Neuronal stem cell (in vitro differentiated cells): ENCODE measurements around the gene ZNF799.
A peak's percentile ranks its signal among the peaks of the same experiment; 100 is the strongest.
"Not testable (repeated sequence)": the region's sequence is repeated elsewhere in the genome, so short reads cannot be mapped to it uniquely, and the experiment has no call there.

Experiments
- DNase-seq: peaks from one replicate; pipeline ENCODE4 v3.0.0-alpha.2; 2013; ENCODE audit warnings: low spot score
- H2AFZ ChIP-seq: one replicate; pipeline ENCODE4 v1.6.1; 2013; ENCODE audit warnings: mild to moderate bottlenecking, low read length, inconsistent platforms
- H2AK5ac ChIP-seq: 2 replicates; pipeline ENCODE4 v1.6.1; 2013; ENCODE audit warnings: low read depth, mild to moderate bottlenecking, inconsistent platforms, low read length, moderate library complexity, mixed read lengths
- H2BK120ac ChIP-seq: 2 replicates; pipeline ENCODE4 v1.6.1; 2013; ENCODE audit warnings: low read depth, mild to moderate bottlenecking, inconsistent platforms, low read length, moderate library complexity, mixed read lengths
- H2BK12ac ChIP-seq: one replicate; pipeline ENCODE4 v1.6.1; 2013; ENCODE audit warnings: low read length, inconsistent platforms
- H2BK15ac ChIP-seq: 2 replicates; pipeline ENCODE4 v1.6.1; 2013; ENCODE audit warnings: mild to moderate bottlenecking, low read length, inconsistent platforms, mixed read lengths
- H2BK5ac ChIP-seq: one replicate; pipeline ENCODE4 v1.6.1; 2013; ENCODE audit warnings: inconsistent platforms, mild to moderate bottlenecking, low read length, moderate library complexity
- H3K14ac ChIP-seq: one replicate; pipeline ENCODE4 v1.6.1; 2013; ENCODE audit warnings: low read length, inconsistent platforms
- H3K18ac ChIP-seq: 2 replicates; pipeline ENCODE4 v1.6.1; 2013; ENCODE audit warnings: low read length, inconsistent platforms
- H3K23ac ChIP-seq: 2 replicates; pipeline ENCODE4 v1.6.1; 2013; ENCODE audit warnings: low read depth, mild to moderate bottlenecking, mixed read lengths, low read length, inconsistent platforms; ENCODE audit not compliant: poor library complexity
- H3K27ac ChIP-seq: replicated peaks from 3 replicates; pipeline ENCODE4 v1.5.1; 2013; ENCODE audit warnings: low read length, inconsistent platforms
- H3K27me3 ChIP-seq, 3 experiments: 2 replicates each; pipeline ENCODE4 v1.6.1; 2013; ENCODE audit warnings: low read length in 3 of 3, mild to moderate bottlenecking in 2 of 3, inconsistent platforms in 1 of 3, low read depth in 1 of 3, mixed read lengths in 1 of 3, moderate library complexity in 1 of 3; ENCODE audit not compliant: control insufficient read depth in 3 of 3, insufficient read depth in 3 of 3
- H3K36me3 ChIP-seq, 2 donors: replicated peaks in 1 of 2; 2 replicates each; pipeline ENCODE4 v1.6.1; 2013; ENCODE audit warnings: low read length in 2 of 2; ENCODE audit not compliant: control insufficient read depth in 2 of 2, insufficient read depth in 2 of 2
- H3K4ac ChIP-seq: 2 replicates; pipeline ENCODE4 v1.6.1; 2013; ENCODE audit warnings: inconsistent platforms, mild to moderate bottlenecking, low read length, moderate library complexity
- H3K4me1 ChIP-seq, 2 donors: 1 replicate in 1 of 2; 2 replicates in 1 of 2; pipeline ENCODE4 v1.6.1; 2013; ENCODE audit warnings: low read length in 2 of 2, low read depth in 1 of 2; ENCODE audit not compliant: control insufficient read depth in 2 of 2, insufficient read depth in 1 of 2
- H3K4me2 ChIP-seq: one replicate; pipeline ENCODE4 v1.6.1; 2013; ENCODE audit warnings: mild to moderate bottlenecking, low read length, inconsistent platforms; ENCODE audit not compliant: insufficient read depth, poor library complexity, severe bottlenecking
- H3K4me3 ChIP-seq, 2 donors: 2 replicates each; pipeline ENCODE4 v1.5.1; 2013; ENCODE audit warnings: low read length in 2 of 2, mild to moderate bottlenecking in 2 of 2, inconsistent platforms in 1 of 2, moderate library complexity in 1 of 2
- H3K79me1 ChIP-seq: one replicate; pipeline ENCODE4 v1.6.1; 2013; ENCODE audit warnings: low read depth, mild to moderate bottlenecking, inconsistent platforms, low read length, moderate library complexity
- H3K9ac ChIP-seq: one replicate; pipeline ENCODE4 v1.6.1; 2013; ENCODE audit warnings: mild to moderate bottlenecking, low read depth, low read length, inconsistent platforms; ENCODE audit not compliant: poor library complexity
- H3K9me3 ChIP-seq, 2 donors: replicated peaks in 1 of 2; 2 replicates each; pipeline versions ENCODE3 to v1.6.1; 2013; ENCODE audit warnings: low read length in 2 of 2, mild to moderate bottlenecking in 2 of 2, inconsistent platforms in 1 of 2, low read depth in 1 of 2, mixed read lengths in 1 of 2, moderate library complexity in 1 of 2; ENCODE audit not compliant: control insufficient read depth in 2 of 2, insufficient read depth in 1 of 2
- H4K8ac ChIP-seq: one replicate; pipeline ENCODE4 v1.6.1; 2013; ENCODE audit warnings: low read depth, mild to moderate bottlenecking, inconsistent platforms, low read length, moderate library complexity
- H4K91ac ChIP-seq: one replicate; pipeline ENCODE4 v1.6.1; 2013; ENCODE audit warnings: low read length, low read depth, mild to moderate bottlenecking, inconsistent platforms; ENCODE audit not compliant: poor library complexity
- WGBS, 2 donors: extraction: QIAGEN DNeasy Blood & Tissue Kit; methylation state at CpG; one replicate each; pipeline ENCODE4 v1.1.7; 2013; ENCODE audit warnings: missing lambda C conversion rate in 2 of 2, mixed read lengths in 1 of 2; ENCODE audit not compliant: insufficient read length in 2 of 2, insufficient replicate concordance in 1 of 2; ENCODE audit errors: extremely low coverage in 2 of 2; 5-methylcytosine and 5-hydroxymethylcytosine counted together

ZNF799 gene

GRCh38 chr19:12417273-12417672 lies 16.2 kb upstream of the ZNF799 start:
- H2AK5ac ChIP-seq, H3K14ac ChIP-seq, H3K4me2 ChIP-seq, H3K9ac ChIP-seq, H4K91ac ChIP-seq, H3K23ac ChIP-seq, H4K8ac ChIP-seq, H2BK15ac ChIP-seq, DNase-seq, H3K27me3 ChIP-seq, H2BK12ac ChIP-seq, H2AFZ ChIP-seq, H3K18ac ChIP-seq, H2BK120ac ChIP-seq, H2BK5ac ChIP-seq, H3K4me1 ChIP-seq, H3K4me3 ChIP-seq, H3K4ac ChIP-seq, H3K79me1 ChIP-seq, H3K27ac ChIP-seq: not testable (repeated sequence)
- H3K9me3 ChIP-seq = peaks cover 8 to 52% of the 10 kb centered on the region in 2 donors
- peaks cover 2 to 28% of the 10 kb centered on the region in 2 donors for H3K36me3 ChIP-seq
- WGBS, 2 donors = no CpG with 5 or more reads among the region's 5 CpGs

GRCh38 chr19:12411893-12412292 lies 10.8 kb upstream of the ZNF799 start:
- H2BK120ac ChIP-seq = no peak overlapping the region
- H3K9ac ChIP-seq = no peak overlapping the region
- peaks cover 10 to 31% of the 10 kb centered on the region in 2 donors for H3K9me3 ChIP-seq
- H3K23ac ChIP-seq = no peak overlapping the region
- H3K4me2 ChIP-seq = no peak overlapping the region
- no peak overlapping the region for H2BK5ac ChIP-seq
- no CpG with 5 or more reads among the region's 2 CpGs for WGBS, 2 donors
- no peak overlapping the region for H4K91ac ChIP-seq
- H4K8ac ChIP-seq = no peak overlapping the region
- H3K4ac ChIP-seq = no peak overlapping the region
- no peak overlapping the region for H2BK15ac ChIP-seq
- H3K14ac ChIP-seq = no peak overlapping the region
- no peak overlapping the region for H2BK12ac ChIP-seq
- no peak overlapping the region for H3K27ac ChIP-seq
- no peak overlapping the region for H3K18ac ChIP-seq
- no peaks in the 10 kb centered on the region for H3K79me1 ChIP-seq
- H2AK5ac ChIP-seq = no peak overlapping the region
- no peak overlapping the region for H3K4me3 ChIP-seq
- DNase-seq = no peak
- peaks cover 0 to 3% of the 10 kb centered on the region in 2 donors for H3K36me3 ChIP-seq
- H3K4me1 ChIP-seq = no peaks in the 10 kb centered on the region
- no peaks in the 10 kb centered on the region for H3K27me3 ChIP-seq
- no peak overlapping the region for H2AFZ ChIP-seq

GRCh38 chr19:12399901-12400632 lies 1.0 kb downstream of the ZNF799 start:
- not testable (repeated sequence) for H3K4me1 ChIP-seq, H2BK120ac ChIP-seq, H3K23ac ChIP-seq, H2BK5ac ChIP-seq, H3K79me1 ChIP-seq, H3K9me3 ChIP-seq, H4K8ac ChIP-seq, H3K4ac ChIP-seq, H2BK12ac ChIP-seq, H4K91ac ChIP-seq, H3K36me3 ChIP-seq, H3K14ac ChIP-seq, H3K27me3 ChIP-seq, H2AK5ac ChIP-seq, H2BK15ac ChIP-seq
- Histone ChIP-seq H3K27ac (peak overlapping the region; percentile 79), H3K9ac (peak overlapping the region; percentile 17), H3K18ac (peak overlapping the region; percentile 57), H2AFZ (peak overlapping the region; percentile 92), H3K4me3 (peak overlapping the region; percentile 63 to 86), H3K4me2 (peak overlapping the region; percentile 67)
- no CpG with 5 or more reads among the region's 23 CpGs for WGBS, 2 donors
- peak; percentile 23 for DNase-seq

DNA sequence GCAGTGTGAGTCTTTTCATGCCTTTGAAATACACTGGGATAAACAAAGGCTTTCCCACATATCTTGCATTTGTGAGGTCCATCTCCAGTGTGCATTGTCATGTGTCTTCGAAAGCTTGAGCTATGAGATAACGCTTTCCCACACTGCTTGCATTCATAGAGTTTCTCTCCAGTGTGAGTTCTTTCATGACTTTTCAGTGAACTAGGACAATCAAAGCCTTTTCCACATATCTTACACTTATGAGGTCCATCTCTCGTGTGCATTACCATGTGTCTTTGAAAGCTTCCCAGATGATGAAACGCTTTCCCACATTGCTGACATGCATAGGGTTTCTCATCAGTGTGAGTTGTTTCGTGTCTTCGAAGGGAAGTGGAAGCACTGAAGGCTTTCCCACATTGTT lies 9.9 kb downstream of the ZNF799 start:
- not testable (repeated sequence) for H2BK5ac ChIP-seq, H4K8ac ChIP-seq, H4K91ac ChIP-seq, H3K4ac ChIP-seq, H3K14ac ChIP-seq, H3K79me1 ChIP-seq, H3K27ac ChIP-seq, H3K18ac ChIP-seq, H2BK12ac ChIP-seq, H2BK120ac ChIP-seq, H3K27me3 ChIP-seq, H3K23ac ChIP-seq, H2AK5ac ChIP-seq, DNase-seq, H3K4me3 ChIP-seq, H2BK15ac ChIP-seq, H2AFZ ChIP-seq, H3K4me2 ChIP-seq, H3K4me1 ChIP-seq, H3K9ac ChIP-seq
- no CpG with 5 or more reads among the region's 6 CpGs for WGBS, 2 donors
- H3K9me3 ChIP-seq = peaks cover 0 to 52% of the 10 kb centered on the region in 2 donors
- peaks cover 12 to 41% of the 10 kb centered on the region in 2 donors for H3K36me3 ChIP-seq
